Renal cortical epithelial cell (primary cell): ENCODE results near the gene ABCB1. TPM values are rescaled to one million over a fixed set of nuclear protein-coding genes. Genes with fewer than 3 reads are reported as not detected.
A peak's percentile ranks its signal among the peaks of the same experiment; 100 is the strongest.
"Not testable (repeated sequence)": the region's sequence is repeated elsewhere in the genome, so short reads cannot be mapped to it uniquely, and the experiment has no call there.

Source experiments
- DNase-seq: peaks from one replicate; pipeline ENCODE4 v3.0.0-alpha.2; 2011; ENCODE audit warnings: low read depth
- total RNA-seq: library from RNA; depleted of rRNA; stranded (reverse); fragments of >200 nt; gene quantifications from 2 replicates; pipeline ENCODE4 v1.2.3, GENCODE V29; 2014

Gene ABCB1
- total RNA-seq, 1 donor from 2014 or later = 723 TPM

- DNase-seq = peak; percentile 48
Observed at GRCh38 chr7:87575521-87575920, 25.2 kb downstream of the ABCB1 start.

GRCh38 chr7:87574630-87575029, 26.1 kb downstream of the ABCB1 start:
- peak; percentile 89 for DNase-seq

GRCh38 chr7:87572513-87572912, 28.2 kb downstream of the ABCB1 start:
- not testable (repeated sequence) for DNase-seq

DNA sequence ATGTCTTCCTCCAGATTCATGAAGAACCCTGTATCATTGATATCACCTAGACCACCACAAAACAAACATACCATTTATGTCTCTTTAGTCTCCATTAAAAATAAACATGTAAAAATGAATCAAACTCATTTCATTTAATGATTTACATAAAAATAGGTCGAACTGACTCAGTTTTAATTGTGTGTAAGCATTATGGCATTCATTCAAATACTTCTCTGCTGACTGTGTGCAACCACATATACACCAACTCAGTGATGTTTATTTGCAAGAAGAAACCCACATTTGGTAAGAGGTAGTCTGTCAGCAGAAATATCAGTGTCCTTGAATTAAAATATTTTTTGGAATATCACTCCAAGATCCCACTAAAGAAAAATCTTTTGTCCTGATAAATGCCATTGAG, 30.5 kb downstream of the ABCB1 start:
- DNase-seq = peak; percentile 95

DNA sequence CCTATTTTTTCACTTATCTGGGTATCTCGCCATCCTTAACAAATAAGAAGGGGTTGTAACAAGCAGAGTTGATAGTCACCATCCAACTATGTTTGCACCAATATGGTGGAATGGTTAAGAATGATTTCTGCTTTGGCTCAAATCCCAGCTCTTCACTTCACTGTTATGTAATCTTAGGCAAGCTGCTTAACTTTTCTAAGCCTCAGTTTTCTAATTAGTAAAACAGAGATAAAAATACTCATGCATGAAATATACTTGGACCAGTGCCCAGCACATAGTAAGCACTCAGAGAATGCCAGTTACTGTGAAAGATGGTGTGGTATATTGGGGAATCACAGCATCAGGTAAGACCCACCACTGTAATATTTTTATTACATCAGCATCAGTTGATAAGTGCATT, 33.6 kb downstream of the ABCB1 start:
- peak; percentile 76 for DNase-seq

DNA sequence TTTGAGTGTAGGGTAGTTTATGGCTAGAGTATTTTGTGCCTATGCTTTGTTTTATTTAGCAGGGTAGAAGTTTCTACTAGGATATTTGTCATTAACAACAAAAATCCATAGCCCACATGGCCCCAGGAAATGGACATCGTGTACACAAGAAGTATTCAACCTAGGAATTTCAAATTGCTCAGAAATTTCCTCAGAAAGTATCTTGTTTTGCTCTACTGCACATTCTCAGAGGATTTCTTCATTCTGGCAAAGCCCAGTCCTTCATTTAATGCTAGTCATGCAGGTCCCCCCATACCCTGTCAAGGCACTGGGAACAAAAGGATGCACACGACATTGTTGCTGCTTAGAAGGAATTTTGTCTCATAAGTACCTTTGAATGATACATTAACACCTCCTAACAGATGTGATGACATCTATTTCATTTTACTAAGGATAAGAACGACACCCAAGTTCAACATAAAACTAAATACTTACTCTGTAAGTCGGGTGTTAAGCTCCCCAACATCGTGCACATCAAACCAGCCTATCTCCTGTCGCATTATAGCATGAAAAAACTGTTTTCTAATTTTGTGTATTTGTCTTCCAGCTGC, 34.3 kb downstream of the ABCB1 start:
- DNase-seq = peak; percentile 86

GRCh38 chr7:87565877-87566276, 34.8 kb downstream of the ABCB1 start:
- no peak for DNase-seq

- peak; percentile 75 for DNase-seq
Observed at GRCh38 chr7:87564296-87564963, 36.3 kb downstream of the ABCB1 start.

- DNase-seq = no peak
Observed at GRCh38 chr7:87561702-87562101, 39.0 kb downstream of the ABCB1 start.

- no peak for DNase-seq
Observed at GRCh38 chr7:87561102-87561501, 39.6 kb downstream of the ABCB1 start.

DNA sequence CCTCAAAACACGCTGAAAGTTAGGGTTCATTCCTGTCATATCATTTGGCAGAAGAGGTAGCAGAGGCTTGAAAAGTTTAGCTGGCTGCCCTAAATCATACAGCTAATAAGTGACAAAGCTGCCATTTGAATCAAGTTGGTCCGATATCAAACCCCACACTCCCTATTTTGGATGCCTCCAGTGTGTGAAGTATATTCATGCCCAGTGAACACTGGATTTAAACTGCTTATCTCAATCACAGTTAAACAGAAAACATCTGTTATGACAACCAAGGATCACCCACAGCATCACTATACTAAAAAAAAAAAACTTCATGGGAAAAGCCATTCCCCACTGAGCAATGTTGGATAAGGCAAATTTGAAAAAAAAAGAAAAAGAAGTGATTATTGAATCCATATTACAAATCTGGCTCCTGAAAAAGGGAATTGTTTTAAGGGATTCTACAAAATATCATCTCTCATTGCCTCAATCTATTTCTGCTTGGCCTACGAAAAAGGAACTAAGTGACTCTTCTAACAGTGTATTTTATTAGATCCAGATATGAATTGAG, 48.3 kb downstream of the ABCB1 start:
- no peak for DNase-seq

GRCh38 chr7:87548123-87548919, 52.4 kb downstream of the ABCB1 start:
- DNase-seq = no peak

GRCh38 chr7:87545760-87546159, 54.9 kb downstream of the ABCB1 start:
- DNase-seq = no peak

DNA sequence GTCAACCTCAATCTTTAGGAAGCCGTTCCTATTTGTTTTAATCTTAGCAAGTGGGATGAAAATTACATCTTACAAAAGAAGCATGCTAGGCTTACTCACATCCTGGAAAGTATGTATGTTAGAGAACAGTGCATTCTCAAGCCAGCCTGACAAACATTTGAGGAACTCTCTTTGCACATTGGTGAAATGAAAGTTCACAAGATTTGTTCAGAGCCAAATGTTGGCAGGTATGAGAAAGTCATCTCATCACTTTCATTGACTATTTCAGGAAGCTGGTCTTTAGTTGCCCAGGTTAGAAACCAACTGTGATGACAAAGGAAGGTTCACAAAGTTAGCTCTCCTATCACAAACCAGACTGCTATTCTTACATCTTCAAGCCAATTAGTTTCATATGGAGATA, 57.1 kb downstream of the ABCB1 start:
- no peak for DNase-seq

GRCh38 chr7:87541648-87542047, 59.0 kb downstream of the ABCB1 start:
- DNase-seq = peak; percentile 6

DNA sequence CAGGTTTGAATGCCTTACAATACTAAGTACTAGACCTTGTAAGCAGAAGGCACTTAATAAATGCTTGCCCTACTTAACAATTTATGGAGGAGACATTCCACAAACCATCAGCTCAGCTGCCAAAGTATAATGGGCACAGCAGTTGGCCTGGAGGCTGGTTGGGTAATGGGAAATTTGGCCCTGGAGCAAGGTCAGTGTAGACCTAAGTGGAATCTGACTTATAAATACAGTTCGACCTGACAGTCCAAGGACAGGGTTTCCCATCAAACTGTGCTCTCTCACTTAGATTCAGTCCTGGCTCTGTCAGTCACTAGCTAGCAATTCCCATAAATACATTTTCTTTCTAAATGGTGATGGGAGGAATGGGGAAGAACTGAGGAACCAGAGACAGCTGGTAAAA, 62.6 kb downstream of the ABCB1 start:
- DNase-seq = no peak

DNA sequence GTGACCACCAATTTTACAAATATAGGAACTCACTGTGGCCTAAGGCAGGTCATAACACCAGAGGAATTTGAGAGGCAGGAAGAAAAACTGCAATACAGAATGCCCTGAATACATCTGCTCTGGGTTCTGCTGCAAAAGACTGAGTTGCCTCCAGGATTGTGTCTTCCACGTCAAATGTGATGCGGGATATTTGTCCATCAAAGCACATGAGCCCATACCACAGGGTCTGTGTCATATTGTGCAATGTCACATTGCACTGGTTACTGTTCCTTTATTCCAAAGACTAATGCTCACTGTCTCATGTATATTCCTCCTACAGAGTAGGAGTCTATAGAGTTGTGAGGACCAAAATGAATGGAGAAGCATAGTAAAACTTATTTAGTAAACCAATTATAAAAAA, 66.6 kb downstream of the ABCB1 start:
- no peak for DNase-seq

DNA sequence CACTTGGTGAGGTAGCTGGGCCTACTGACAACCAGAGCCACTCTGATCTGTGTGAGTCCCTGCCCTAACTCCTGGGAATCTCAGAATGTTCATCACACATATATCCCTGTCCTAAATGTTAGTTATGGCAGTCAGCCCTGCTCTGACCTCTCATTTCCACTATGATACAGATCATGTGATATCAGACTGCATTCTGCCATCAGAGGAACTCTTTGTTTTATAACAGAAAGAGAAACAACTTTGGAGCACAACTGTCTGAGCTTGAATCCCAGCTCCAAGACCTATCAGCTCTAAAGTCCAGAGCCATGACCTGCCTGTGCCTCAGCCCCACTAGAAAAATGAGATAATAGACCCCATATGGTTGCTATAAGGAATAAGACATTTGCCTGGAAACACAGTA, 70.6 kb downstream of the ABCB1 start:
- DNase-seq = no peak

DNA sequence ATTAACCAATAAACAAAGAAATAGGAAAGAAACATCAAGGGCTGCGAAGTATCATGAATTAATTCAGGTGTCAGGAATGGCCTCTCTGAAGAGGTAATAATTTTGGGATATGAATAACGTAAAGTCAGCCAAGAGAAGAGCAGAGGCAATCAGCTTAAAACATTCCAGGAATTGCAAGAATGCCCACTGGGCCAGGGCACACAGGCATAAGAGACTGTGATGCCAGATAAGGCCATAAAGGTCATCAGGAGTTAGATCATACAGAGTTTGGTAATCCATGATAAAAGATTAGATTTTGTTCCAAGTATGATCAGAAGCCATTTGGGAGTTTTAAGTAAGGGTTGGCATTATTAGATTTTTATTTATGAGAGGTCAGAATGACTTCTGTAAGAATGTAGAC, 72.0 kb downstream of the ABCB1 start:
- no peak for DNase-seq

GRCh38 chr7:87518735-87519134, 81.9 kb downstream of the ABCB1 start:
- no peak for DNase-seq

- no peak for DNase-seq
Observed at GRCh38 chr7:87517891-87518290, 82.8 kb downstream of the ABCB1 start.

DNA sequence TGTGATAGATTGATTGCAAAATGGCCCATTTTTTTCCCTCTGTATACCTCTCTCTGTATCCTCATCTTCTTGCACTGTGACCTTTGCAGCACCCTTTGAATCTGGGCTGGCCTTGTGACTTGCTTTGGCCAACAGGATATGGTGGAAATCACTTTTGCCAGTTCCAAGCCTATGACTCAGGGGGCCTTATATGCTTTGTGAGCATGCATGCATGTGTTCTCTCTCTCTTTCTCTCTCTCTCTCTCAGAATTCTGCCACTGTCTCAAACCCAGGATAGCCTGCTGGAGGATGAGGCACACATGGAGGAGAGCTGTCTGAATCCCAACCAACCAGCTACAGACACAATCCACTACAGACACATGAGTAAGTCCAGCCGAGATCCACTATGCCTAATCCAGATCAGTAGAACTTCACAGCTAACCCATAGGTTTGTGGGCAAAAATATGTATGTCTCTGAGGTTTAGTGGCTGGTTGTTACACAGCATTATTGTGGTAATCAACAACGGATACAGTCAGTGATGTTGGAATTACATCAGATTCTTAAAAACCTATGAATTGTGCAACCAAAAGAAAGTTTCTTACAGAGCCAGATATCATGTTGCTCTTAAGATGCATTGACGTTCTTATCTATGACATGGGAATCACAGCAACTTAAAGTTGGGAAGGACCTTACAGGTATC, 83.4 kb downstream of the ABCB1 start:
- DNase-seq = peak; percentile 31
